Upper lobe of left lung (tissue), 6 donors: Measurements from ENCODE around the gene IFI27L2. TPM values are rescaled to one million over a fixed set of nuclear protein-coding genes. Genes with fewer than 3 reads are reported as not detected.

Experiments
- ATAC-seq, 2 donors: fragments of 200-7000 bp; cut with Tn5 transposase; one replicate each; pipeline ENCODE4 v1.9.1; 2022; ENCODE audit warnings: mild to moderate bottlenecking in 2 of 2, moderate library complexity in 2 of 2; ENCODE audit not compliant: low FRiP score in 2 of 2
- DNase-seq, 2 donors: peaks; one replicate each; pipeline ENCODE4 v3.0.0-alpha.2; 2019 to 2020
- H3K27ac ChIP-seq, 4 donors: fragments of 200-600 bp; sonication (generic); one replicate each; pipeline ENCODE4 v1.5.1; 2016 to 2019
- H3K27me3 ChIP-seq, 4 donors: fragments of 200-600 bp; sonication (generic); one replicate each; pipeline ENCODE4 v1.5.1; 2017 to 2019
- H3K36me3 ChIP-seq, 4 donors: fragments of 200-600 bp; sonication (generic); one replicate each; pipeline ENCODE4 v1.5.1; 2016 to 2019
- H3K4me1 ChIP-seq, 4 donors: fragments of 200-600 bp; sonication (generic); one replicate each; pipeline ENCODE4 v1.5.1; 2018 to 2019
- H3K4me3 ChIP-seq, 4 donors: fragments of 200-600 bp; sonication (generic); one replicate each; pipeline ENCODE4 v1.5.1; 2017 to 2019; ENCODE audit warnings: mild to moderate bottlenecking in 2 of 4, moderate library complexity in 1 of 4
- H3K9me3 ChIP-seq, 4 donors: fragments of 200-600 bp; sonication (generic); one replicate each; pipeline ENCODE4 v1.5.1; 2018 to 2019
- CTCF ChIP-seq, 6 experiments: fragments of 450-650 bp in 4 of 6; fragments of 200-600 bp in 2 of 6; sonication (generic) in 2 of 6; IDR thresholded peaks; one replicate each; pipeline ENCODE4 v1.5.1; 2016 to 2019; ENCODE audit warnings: antibody characterized with exemption in 6 of 6
- EP300 ChIP-seq, 4 donors: sonication (generic); formaldehyde crosslinking; IDR thresholded peaks; one replicate each; pipeline ENCODE4 v1.5.1; 2017; ENCODE audit warnings: antibody characterized with exemption in 4 of 4, control low read depth in 2 of 4
- POLR2A ChIP-seq, 4 donors: fragments of 450-650 bp; IDR thresholded peaks; one replicate each; pipeline ENCODE4 v1.5.1; 2016 to 2017; ENCODE audit warnings: antibody characterized with exemption in 4 of 4, mild to moderate bottlenecking in 2 of 4
- POLR2AphosphoS5 ChIP-seq, 2 donors: sonication (generic); formaldehyde crosslinking; IDR thresholded peaks; one replicate each; pipeline ENCODE4 v1.5.1; 2017; ENCODE audit warnings: antibody characterized with exemption in 2 of 2
- WGBS, 2 donors: methylation state at CpG; one replicate each; pipeline ENCODE4 v1.1.5; 2017 to 2018; 5-methylcytosine and 5-hydroxymethylcytosine counted together
- total RNA-seq, 6 donors: library from RNA; depleted of rRNA in 4 of 6; stranded (reverse); fragments of >200 nt in 4 of 6; gene quantifications; one replicate each; pipeline versions ENCODE4 v1.1.0 to v1.2.1, GENCODE V29; 2016 to 2021
- donor health status: DM: no; HTN: no; CAD: no; lungs with moderate emphysema.
- donor health status: DM: no; HTN: yes; CAD: no; lungs with severe emphysema.

The IFI27L2 gene
- total RNA-seq, 6 donors from 2014 or later, result 45.2 to 118 (median 70.8) TPM

GRCh38 chr14:94129758-94130414 is 482 bp upstream of the IFI27L2 start:
- peak overlapping the region; percentile 71 to 91 (median 88) for H3K27ac ChIP-seq

GRCh38 chr14:94128216-94128839 is 1.1 kb downstream of the IFI27L2 start:
- DNase-seq, result peak in 1 of 2 donors; percentile 33
- H3K36me3 ChIP-seq, result no peaks in the 10 kb centered on the region
- H3K27ac ChIP-seq, result peak overlapping the region; percentile 71 to 91 (median 88)
- H3K4me1 ChIP-seq, result peaks cover 7 to 20% (median 12%) of the 10 kb centered on the region in 4 donors
- H3K9me3 ChIP-seq, result no peaks in the 10 kb centered on the region
- TF ChIP-seq POLR2A (IDR thresholded peaks at IDR 0.05) (no peak), EP300 (IDR thresholded peaks at IDR 0.05) (no peak)
- no peak for ATAC-seq
- H3K4me3 ChIP-seq, result no peak overlapping the region
- 90 to 94% methylated on average over 5 to 14 of the region's 14 CpGs for whole genome bisulfite sequencing, 2 donors
- no peaks in the 10 kb centered on the region for H3K27me3 ChIP-seq

More at GRCh38 chr14:94129758-94130414, 482 bp upstream of the IFI27L2 start:
- TF ChIP-seq CTCF (IDR thresholded peaks at IDR 0.05) (peak in 1 of 6 experiments; percentile 1), POLR2A (IDR thresholded peaks at IDR 0.05) (no peak), POLR2AphosphoS5 (IDR thresholded peaks at IDR 0.05) (no peak)
- WGBS, 2 donors, result 0% methylated on average over 12 of the region's 12 CpGs
- Histone ChIP-seq H3K4me3 (peak overlapping the region; percentile 47 to 65 (median 57)), H3K27me3 (no peaks in the 10 kb centered on the region), H3K4me1 (peaks cover 7 to 20% (median 12%) of the 10 kb centered on the region in 4 donors), H3K36me3 (no peaks in the 10 kb centered on the region), H3K9me3 (no peaks in the 10 kb centered on the region)
- peak in 1 of 2 donors; percentile 83 for ATAC-seq
- peak in 1 of 2 donors; percentile 64 for DNase-seq

GRCh38 chr14:94127330-94127729 is 2.1 kb downstream of the IFI27L2 start:
- peaks cover 7 to 20% (median 12%) of the 10 kb centered on the region in 4 donors for H3K4me1 ChIP-seq
- no peak overlapping the region for H3K27ac ChIP-seq
- WGBS, 2 donors, result 91 to 96% methylated on average over 6 of the region's 6 CpGs
- no peaks in the 10 kb centered on the region for H3K36me3 ChIP-seq
- H3K27me3 ChIP-seq, result no peaks in the 10 kb centered on the region
- H3K9me3 ChIP-seq, result no peaks in the 10 kb centered on the region
- ATAC-seq, result no peak
- no peak for DNase-seq
- H3K4me3 ChIP-seq, result no peak overlapping the region
- TF ChIP-seq POLR2AphosphoS5 (IDR thresholded peaks at IDR 0.05), result no peak
- TF ChIP-seq POLR2A (IDR thresholded peaks at IDR 0.05), result no peak
- no peak for TF ChIP-seq CTCF (IDR thresholded peaks at IDR 0.05)
- TF ChIP-seq EP300 (IDR thresholded peaks at IDR 0.05), result no peak

GRCh38 chr14:94126800-94127199 is 2.6 kb downstream of the IFI27L2 start:
- Histone ChIP-seq H3K27me3 (no peaks in the 10 kb centered on the region), H3K9me3 (no peaks in the 10 kb centered on the region), H3K27ac (no peak overlapping the region), H3K4me3 (no peak overlapping the region), H3K36me3 (no peaks in the 10 kb centered on the region), H3K4me1 (peaks cover 7 to 20% (median 12%) of the 10 kb centered on the region in 4 donors)
- ATAC-seq, result no peak
- TF ChIP-seq EP300 (IDR thresholded peaks at IDR 0.05) (no peak), POLR2A (IDR thresholded peaks at IDR 0.05) (no peak), CTCF (IDR thresholded peaks at IDR 0.05) (no peak), POLR2AphosphoS5 (IDR thresholded peaks at IDR 0.05) (no peak)
- WGBS, 2 donors, result 74 to 78% methylated on average over 5 of the region's 5 CpGs
- no peak for DNase-seq

- Histone ChIP-seq H3K4me1 (peaks cover 7 to 20% (median 13%) of the 10 kb centered on the region in 4 donors), H3K9me3 (no peaks in the 10 kb centered on the region), H3K27ac (no peak overlapping the region), H3K27me3 (no peaks in the 10 kb centered on the region), H3K36me3 (no peaks in the 10 kb centered on the region), H3K4me3 (no peak overlapping the region)
- WGBS, 2 donors, result 76 to 89% methylated on average over 1 of the region's 1 CpG
- no peak for TF ChIP-seq EP300 (IDR thresholded peaks at IDR 0.05)
- no peak for TF ChIP-seq POLR2AphosphoS5 (IDR thresholded peaks at IDR 0.05)
- TF ChIP-seq CTCF (IDR thresholded peaks at IDR 0.05), result no peak
- no peak for TF ChIP-seq POLR2A (IDR thresholded peaks at IDR 0.05)
- no peak for ATAC-seq
- no peak for DNase-seq
Observed at GRCh38 chr14:94126419-94126677, 3.1 kb downstream of the IFI27L2 start.
